UCSD-AML1 (cell line): ENCODE data around the gene OSBPL3.
A peak's percentile ranks its signal among the peaks of the same experiment; 100 is the strongest.

Source experiments
- DNase-seq: peaks from one replicate; lab custom pipeline; 2025; ENCODE audit not compliant: unreplicated experiment; lab: John Stamatoyannopoulos, UW

Gene OSBPL3

DNA sequence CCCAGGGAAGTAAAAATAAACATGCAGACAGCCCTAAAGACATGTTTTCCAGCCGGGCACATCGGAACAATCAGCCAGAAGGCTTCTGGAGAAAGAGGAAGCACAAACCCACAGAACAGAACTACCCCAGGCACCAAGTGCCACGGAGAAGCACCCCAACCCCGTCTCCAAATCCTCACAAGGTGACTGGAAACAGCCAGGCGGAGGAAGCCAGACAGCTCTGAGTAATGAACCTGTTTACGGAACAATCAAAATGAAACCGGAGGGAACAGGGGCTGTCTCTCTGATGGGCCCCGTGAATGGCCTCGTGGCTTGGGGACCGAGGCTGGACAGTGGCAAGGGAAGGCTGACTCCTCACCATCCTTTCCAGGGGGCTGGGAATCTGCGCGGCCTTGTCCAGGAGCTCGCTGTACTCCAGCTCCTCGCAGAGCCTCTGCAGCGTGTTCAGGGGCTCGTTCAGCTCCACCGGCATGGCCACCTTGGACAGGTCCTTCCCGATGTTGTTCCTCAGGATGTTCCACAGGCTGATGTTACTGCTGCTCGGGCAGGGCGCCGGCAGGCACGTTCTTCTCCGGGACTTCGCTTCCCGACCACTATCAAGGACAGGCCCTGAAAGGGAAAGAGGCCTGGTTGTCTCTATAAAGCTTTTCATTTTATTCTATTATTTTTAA is 145.7 kb downstream of the OSBPL3 start:
- DNase-seq, result peak; percentile 59

DNA sequence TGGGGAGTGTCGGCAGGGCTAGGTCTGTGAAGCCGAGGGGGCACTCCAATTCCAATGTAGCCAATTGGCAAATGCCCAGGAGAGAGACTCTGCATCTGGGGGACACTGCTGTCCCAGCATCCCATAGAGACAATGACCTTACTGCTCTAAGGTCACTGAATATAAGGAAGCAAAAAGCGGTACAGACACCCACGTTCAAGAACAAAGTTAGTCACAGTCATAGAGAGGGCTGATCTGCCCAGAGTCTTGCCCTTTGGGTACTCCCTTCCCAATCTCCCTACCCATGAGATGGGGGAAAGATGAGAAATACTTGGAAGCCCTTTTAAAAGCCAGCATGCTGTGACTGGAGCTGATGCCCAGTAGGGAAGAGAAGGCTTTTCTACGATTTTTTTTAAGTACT is 146.4 kb downstream of the OSBPL3 start:
- DNase-seq, result no peak

DNA sequence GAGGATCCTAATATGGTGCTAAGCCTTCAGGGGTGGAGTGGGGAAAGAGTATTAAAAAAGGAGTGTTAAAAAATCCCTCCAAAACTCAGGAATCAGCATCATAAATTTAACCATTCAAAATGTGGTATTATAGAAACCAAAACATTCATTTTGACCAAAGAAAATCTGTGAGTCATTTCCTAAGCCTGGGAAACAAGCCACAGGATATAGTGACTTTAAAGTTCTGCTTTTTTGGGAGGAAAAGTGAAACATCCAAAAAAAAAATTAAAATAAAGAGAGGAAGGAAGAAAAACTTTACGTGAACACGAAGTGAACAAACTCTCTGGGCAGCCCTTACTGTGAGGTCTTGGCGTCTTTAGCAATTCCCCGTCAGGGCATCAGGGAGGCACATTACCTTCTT is 148.7 kb downstream of the OSBPL3 start:
- DNase-seq, result no peak

DNA sequence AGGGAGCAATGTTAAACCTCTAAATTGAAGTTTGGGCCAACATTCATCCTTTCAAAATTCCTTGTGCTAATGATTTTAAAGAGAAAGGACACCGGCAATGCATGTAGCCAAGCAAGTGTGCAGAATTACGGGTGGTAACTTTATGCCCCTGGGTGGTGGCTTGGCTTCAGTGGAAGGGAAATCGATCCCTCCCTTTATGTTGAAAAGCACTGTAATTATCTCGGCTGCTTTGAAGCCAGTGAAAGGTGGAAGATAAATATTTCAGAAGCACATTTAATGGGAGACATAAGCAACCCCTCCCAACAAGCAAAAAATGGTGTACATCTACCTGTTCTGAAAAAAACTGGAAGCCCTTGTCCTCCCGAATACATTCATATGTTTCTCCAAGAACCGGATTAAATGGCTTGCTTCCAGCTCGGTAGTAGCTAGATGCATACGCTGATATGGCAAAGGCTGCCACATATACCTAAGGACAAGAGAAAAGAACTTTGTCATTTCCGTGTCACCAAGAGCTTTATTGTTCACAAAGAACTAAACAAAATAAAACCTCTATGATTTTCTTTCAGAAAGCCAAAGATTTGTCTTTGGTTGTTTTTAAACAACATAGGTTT is 149.4 kb downstream of the OSBPL3 start:
- no peak for DNase-seq

DNA sequence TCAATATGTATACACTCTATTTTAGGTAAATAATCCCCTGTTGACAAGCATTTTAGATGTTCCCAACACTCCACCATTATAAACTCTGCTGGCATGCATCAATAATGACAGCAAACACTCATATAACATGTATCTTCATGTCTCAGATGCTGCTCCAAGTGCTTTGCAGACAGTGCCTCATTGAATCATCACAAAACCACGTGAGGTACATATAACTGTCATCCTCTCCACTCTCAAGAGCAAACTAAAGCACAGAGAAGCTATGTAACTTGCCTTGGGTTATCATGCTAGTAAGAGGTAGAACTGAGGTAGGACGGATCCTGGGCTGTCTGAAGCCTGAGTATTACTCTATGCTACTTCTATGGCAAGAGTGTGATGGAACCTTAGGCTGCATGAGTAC is 150.2 kb downstream of the OSBPL3 start:
- DNase-seq, result no peak

DNA sequence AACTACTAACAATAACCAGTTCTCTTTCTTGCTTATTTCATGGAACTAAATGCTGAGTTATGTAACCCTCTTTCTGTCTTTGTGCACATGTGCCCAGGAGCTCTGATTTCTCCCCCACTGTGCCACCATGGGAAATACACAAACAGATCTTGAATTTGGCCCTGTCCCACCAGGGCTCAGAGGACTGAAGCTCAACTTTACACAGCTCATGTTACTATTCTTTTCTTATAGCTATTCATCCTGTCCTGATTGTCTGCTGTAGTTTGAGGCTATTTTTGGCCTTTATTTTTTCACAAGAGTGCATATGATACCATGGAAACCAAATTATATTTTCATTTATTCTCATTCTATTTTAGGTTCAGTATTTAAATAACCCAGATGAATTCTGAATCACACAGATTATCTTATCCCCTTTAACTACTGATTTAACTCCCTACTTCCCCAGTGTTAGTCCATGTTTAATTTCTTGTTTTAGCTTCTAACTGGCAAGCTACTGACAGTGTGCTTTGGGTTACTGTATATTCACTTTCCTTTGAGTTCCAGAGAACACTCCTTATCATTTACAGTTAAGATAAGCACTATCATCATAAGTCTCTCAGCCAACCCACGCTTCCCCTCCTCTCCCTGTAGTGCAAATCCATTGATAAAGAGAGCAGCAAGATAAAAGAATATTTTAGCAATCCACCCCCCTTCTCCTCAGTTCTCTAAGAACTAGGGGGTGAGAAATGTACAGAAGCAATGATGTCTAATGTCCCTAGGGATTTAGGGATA is 150.9 kb downstream of the OSBPL3 start:
- no peak for DNase-seq

DNA sequence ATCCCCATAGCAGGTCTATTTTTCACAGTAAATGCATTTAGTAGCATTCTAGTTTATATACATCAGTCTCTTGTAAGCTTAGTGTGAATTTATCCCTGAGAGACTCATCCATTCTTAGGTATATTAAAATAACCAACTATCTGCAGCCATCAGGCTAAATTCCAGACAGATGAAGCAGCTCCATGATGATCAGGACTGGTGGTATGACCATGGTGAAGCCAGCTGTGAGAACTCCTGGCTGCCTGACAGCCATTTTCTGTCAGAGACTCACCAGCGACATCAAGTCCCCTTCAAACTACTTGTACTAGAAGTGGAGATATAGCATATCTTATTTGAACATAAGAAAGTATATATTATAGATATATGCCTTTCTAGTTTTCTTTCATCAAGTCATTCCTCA is 152.4 kb downstream of the OSBPL3 start:
- DNase-seq, result no peak

DNA sequence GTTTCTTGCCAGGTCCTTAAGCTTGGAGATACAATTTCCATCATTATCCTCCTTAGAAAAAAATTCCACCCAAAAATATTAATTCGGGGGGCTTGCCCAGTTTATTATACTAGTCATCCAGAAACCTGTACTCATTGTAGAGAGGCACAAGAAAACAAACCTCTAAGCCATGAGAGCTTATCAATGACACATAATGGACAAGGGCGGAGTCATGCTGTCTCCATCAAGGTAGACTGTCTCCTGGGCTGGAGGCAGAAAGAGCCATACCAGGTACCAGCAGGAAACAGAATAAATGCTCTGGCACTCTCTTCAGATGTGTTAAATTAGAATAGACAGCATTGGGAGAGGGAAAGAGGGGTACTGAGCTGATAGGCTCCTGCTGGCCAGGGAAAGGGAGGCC is 153.0 kb downstream of the OSBPL3 start:
- DNase-seq, result no peak

DNA sequence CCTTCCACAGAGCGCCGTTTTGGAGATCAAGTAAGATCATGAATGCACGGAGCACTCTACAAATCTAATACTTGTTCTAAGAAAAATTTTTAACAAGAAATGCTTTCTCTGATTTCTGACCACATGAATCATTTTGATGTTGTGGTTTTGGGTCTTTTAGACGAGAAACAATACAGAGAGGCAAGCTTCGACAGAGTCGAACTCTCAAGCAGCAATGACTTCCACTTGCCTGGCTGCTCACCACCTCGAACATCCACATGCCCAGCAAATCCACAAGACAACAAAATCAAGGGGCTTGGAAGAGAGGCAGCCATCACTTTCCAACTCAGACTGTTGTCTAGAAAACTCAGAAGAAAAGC is 153.3 kb downstream of the OSBPL3 start:
- DNase-seq, result no peak

DNA sequence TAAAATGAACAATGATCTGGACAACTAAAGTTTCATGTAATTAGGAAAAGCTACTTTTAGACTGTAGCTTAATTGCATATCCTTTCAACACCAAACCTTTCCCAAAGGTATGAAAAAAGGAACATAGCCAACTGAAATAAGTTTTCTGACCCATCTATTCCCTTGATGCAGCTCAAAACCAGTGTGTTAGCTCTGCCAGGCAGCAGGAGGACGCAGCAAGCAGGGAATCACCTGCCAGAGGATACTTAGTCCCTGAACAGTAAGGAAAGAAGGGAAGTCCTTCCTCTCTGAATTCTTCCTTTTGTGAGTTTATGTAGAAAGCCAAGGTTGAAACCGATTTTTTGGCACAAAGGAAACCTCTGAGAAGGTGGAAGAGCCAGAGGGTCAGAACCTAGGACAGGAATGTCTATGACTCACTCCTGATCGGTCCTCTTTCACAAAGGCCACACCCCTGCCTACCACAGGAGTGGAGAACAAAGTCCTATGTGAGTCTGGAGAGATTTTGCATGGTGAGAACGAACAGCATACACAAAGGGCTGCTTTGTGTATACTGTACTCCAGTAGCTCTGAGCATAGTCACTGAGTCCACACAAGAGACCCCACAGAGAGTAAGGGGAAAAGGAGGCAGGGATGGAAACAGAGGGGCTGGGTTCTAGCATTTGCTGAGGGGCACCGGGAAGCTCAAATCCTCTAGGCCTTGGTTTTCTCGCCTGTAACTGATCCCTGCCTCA is 153.9 kb downstream of the OSBPL3 start:
- no peak for DNase-seq

DNA sequence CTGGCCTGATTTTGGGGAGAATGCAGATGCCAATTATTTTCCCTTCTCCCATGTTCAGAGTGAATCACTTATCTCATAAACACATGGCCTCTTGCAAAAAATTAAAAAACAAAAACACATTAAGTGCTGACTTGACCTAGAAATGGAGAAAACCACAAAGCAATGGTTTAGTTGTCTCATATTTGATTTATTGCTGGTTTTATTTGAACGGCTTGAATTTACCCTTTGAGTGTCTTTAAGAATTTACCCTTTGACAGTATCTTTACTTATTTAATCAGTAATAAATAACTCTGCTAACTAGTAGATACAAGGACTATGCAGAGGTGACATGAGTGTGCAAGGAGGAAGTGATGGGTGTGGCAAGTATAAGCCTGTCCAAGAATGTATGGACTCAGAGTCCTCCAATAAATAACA is 154.6 kb downstream of the OSBPL3 start:
- DNase-seq, result no peak

DNA sequence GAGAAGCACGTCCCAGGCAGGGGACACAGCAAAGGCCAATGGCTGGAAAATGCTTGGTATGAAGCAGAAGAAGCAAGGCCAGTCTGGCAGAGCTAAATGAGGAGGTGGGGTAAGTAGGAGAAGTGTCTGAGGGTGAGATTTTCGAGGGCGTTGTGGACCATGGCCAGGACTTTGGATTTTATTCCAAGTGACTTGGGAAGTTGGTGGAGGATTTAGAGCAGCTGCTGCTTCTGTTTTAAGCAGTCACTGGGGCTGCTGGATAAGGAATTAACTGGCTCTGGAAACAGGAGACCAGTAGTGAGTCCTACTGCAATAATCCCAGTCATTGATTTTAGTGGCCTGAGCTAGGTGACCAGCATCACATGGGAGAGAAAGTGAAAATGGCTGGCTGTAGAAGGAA is 155.1 kb downstream of the OSBPL3 start:
- DNase-seq, result no peak

DNA sequence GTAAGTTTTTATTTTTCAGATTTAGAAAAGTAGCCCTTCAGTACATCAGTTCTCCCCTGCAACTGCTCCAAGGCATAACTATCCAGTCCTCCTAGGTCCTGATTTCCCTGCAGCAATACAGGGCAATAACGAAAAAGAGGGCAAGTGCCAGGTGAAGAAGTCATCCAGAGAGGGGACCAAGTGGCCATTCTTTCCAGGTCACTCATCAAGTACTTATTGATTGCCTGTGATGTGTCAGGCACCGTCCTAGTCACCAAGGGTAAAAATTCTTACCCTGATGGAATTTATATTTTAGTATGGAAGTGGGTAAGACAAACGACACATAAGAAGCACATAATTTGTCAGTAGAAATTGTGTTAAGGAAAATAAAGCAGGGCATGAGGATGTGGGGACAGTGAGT is 155.6 kb downstream of the OSBPL3 start:
- no peak for DNase-seq

DNA sequence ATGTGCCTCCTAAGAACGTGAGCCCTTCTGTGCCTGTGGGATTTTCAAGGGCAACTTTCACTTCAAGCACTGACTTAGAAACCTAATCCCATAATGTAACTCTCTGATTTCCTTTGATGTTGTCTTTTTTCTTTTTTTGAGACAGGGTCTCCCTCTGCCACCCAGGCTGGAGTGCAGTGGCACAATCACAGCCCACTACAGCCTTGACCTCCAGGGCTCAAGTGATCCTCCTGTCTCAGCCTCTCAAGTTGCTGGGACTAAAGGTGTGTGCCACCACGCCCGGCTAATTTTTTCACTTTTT is 158.3 kb downstream of the OSBPL3 start:
- DNase-seq, result no peak

DNA sequence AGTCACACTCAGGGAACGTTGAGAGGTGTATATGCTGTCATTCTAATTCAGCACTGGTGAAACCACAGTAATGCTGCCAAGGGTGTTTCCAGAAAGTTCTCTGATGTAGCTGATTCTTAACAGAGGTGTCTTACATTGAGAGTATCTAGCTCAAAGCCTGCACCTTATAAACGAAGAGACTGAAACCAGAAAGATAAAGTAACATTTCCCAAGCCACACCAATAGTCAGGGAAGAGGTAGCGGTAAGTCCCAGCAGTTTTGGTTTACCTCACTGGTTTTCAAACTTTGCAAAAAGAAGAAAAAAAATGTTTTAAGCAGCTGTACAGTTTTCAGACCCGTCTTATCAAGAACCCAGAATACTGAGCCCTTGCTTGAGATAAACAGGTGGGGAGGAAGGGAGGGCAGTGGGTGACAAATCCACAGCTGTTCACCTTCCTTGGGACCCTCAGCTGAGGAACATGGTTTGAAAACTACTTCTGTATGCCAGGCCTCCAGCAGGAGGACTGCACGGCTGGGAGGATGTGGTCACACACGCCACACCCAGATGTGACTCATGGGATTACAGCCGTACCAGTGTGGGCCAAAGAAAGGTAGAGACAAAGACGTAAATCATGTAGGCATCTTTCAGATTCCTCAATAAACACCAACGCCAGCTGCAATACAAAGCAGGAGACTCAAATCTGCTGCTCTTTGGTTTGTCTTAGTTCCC is 158.8 kb downstream of the OSBPL3 start:
- peak; percentile 45 for DNase-seq

DNA sequence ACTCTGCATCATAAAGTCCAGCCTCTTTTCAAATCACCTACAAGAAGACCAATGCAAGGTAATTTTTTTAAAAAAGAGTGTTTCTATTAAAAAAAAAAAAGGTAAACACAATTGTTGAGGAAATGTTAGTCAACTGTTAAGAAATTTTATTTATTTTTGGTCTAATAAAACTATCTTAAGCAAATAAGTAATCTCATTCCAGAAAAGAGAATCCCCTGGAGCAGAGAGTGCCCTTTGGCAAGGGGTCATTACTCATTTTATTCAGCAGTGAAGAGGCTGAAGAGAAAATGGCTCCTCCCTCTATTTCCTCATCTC is 159.3 kb downstream of the OSBPL3 start:
- no peak for DNase-seq

DNA sequence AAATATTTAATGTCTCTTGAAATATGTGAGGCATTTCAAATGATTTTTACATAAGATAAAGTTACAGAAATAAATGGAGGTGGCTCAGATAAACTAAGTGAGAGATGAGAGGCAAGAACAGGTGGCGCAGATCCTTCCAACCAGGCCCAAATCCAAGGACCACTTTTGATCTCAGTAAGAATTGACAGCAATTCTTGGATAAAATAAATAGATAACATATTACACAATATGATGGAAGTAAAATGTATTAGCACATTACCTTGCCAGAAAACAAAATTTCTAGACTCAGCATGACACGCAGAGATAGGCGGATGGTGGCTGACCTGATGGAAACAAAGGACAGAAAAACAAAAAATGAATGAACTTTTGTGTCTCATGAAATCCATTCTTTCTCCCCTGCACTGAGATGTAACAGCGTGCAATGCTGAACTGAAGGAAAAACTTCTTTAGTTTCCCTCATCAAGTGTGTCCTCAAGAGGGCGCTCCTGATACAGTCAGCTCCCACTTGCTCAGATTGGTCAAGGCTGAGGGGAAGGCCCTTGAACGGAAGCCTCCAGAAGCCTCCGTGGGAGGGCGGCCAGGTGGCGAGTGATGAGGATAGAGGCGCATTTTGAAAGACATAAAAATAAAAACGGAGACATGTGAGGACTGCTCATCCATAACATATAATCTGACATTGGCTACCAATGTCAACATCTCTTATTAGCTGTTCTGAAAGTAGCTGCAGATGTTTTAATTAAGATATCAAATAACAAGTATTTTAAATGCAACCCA is 159.9 kb downstream of the OSBPL3 start:
- peak; percentile 32 for DNase-seq

DNA sequence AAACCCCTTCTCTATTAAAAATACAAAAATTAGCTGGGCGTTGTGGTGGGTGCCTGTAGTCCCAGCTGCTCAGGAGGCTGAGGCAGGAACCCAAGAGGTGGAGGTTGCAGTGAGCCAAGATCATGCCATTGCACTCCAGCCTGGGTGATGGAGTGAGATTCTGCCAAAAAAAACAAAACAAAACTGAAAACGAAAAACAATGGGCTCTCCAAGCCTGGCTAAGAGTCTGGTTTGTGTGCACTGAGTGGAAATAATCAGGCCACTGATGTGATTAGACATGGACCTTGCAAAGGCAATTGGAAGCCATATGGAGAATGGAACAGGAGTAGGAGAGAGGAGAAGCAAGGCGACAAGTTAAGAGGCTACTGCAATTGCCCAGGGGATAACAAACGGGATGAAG is 162.6 kb downstream of the OSBPL3 start:
- DNase-seq, result no peak

DNA sequence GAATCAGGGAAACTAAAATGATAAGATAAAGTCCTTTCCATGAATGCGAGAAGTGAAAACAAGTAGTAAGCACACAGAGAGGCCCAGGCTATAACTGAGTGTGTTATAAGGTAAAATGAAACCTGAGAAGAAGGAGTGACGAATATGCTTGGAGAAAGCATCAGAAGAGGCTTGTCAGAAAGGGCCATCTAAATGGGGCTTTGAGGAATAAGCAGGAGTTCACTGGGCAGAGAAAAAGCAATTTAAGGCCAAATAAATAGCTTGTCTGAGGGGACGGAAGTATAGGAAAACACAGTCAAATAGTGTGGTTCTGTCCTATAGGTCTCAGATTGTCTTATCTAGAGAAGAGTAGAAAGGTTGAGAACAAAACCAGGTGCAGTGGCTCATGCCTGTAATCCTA is 163.1 kb downstream of the OSBPL3 start:
- DNase-seq, result no peak

DNA sequence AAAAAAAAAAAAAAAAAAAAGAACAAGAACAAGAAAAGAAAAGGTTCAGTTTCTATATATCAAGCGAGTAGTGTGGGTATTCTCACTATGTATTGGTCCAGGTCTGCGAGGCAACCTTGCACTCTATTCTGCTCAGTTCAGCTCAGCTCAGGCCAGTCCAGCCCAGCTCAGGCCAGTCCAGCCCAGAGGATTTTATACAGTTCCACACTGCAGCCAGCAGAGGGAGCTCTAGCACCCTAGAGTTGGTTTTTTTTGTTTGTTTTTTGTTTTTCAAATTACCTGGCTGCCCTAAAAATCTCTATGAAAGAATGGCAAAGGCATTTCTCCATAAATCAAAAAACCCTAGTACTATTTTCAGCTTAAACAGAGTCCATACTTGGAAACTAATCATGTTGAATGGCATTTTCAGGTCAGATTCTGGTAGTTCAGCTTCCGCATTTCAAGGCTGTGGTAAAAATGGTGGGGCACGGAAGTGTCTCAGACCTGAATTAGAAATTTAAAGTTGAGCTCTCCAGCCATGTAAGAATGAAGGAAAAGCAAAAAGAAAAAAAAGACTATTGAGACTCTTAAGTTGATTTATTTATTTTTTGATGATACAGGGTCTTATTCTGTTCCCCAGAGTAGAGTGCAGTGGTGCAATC is 167.6 kb downstream of the OSBPL3 start:
- DNase-seq, result no peak
